GM18519 (cell line): ENCODE results near the gene GATAD2A.
"Not testable (repeated sequence)": the region's sequence is repeated elsewhere in the genome, so short reads cannot be mapped to it uniquely, and the experiment has no call there.

Experiments
- ATAC-seq: cut with Tn5 transposase; IDR thresholded peaks from one replicate; pipeline ENCODE4 v1.9.1; 2021; ENCODE audit warnings: mild to moderate bottlenecking, moderate library complexity; ENCODE audit not compliant: unreplicated experiment, low FRiP score

The GATAD2A gene

GRCh38 chr19:19445288-19445687, 39.8 kb downstream of the GATAD2A start:
- ATAC-seq: no peak

- ATAC-seq: no peak
These were observed 40.5 kb downstream of the GATAD2A start for GRCh38 chr19:19445911-19446361.

GRCh38 chr19:19446655-19447437, 41.4 kb downstream of the GATAD2A start:
- ATAC-seq: no peak

GRCh38 chr19:19447536-19448237, 42.2 kb downstream of the GATAD2A start:
- ATAC-seq: no peak

GRCh38 chr19:19448238-19448544, 42.7 kb downstream of the GATAD2A start:
- no peak for ATAC-seq

DNA sequence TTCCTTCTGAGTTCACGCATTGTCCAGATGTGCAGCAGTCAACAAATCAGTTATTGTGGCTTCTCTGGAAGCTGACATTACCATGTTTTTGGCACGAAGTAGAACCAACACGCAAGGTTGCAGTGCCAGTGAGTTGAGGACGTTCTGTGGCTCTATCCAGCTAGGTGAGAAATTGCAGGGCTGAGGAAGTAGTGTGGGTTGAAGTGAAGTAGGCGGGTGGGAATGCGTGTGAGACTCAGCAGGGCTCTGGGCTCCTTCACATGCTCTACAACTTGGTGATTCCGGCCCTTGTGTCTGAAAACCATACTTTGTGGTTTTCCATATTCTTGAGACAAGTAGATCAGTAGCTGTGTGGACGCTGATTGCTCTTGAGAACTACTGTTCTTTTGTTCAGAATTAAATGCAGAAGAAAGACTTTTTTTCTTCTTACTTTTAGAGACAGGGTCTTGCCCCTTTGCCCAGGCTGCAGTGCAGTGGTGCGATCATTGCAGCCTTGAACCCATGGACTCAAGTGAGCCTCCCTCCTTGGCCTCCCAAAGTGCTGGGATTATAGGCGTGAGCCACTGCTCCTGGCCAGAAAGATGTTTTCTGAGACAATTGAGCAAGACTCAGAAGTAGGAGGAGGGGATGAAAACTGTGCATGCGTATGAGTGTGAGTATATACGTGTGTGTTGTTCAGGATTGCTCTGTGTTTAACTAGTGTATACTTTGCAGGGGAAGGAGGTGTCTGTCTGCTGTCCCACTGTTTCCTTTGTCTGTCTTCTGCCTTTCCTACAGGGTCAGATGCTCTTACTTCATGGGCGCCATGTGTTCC, 46.2 kb downstream of the GATAD2A start:
- ATAC-seq: no peak

GRCh38 chr19:19452243-19453124, 47.0 kb downstream of the GATAD2A start:
- ATAC-seq: no peak

DNA sequence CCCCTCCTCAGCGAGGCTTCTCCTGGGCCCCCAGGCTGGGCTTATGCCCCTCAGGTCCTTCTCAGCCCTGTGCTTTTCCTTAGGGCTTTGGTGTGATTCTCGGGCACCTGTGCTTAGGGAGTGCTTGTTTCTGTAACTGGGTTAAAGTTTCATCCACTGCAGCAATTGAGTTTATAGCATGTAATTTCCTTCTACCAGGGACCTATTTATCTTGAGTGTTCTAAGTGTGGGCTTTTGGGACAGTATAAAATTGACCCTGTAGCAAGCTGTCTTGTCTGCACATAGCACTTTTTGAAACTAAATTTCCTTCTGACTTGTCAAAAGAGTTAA, 47.6 kb downstream of the GATAD2A start:
- ATAC-seq: no peak

- not testable (repeated sequence) for ATAC-seq
These were observed 49.9 kb downstream of the GATAD2A start for GRCh38 chr19:19455166-19455919.

GRCh38 chr19:19457671-19458070, 52.2 kb downstream of the GATAD2A start:
- ATAC-seq: no peak

GRCh38 chr19:19458110-19458816, 52.8 kb downstream of the GATAD2A start:
- ATAC-seq: no peak

DNA sequence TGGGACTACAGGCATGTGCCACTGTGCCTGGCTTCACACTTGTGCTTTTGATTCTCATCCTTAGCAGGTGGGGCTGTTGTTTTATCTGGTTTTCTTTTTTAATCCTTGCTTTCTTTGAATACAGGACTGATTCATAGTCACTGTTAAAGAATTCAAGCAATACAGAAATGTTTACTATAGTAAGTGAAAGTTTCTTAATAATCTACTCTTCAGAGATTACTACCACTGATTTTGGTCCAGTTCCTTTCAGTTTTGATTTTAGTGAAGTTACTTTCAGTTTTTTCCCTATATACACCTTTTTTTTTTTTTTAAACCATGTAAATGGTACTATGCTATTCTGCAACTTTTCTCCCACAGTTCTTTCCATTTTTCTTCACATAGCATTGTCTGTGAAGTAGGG, 53.6 kb downstream of the GATAD2A start:
- ATAC-seq: no peak

DNA sequence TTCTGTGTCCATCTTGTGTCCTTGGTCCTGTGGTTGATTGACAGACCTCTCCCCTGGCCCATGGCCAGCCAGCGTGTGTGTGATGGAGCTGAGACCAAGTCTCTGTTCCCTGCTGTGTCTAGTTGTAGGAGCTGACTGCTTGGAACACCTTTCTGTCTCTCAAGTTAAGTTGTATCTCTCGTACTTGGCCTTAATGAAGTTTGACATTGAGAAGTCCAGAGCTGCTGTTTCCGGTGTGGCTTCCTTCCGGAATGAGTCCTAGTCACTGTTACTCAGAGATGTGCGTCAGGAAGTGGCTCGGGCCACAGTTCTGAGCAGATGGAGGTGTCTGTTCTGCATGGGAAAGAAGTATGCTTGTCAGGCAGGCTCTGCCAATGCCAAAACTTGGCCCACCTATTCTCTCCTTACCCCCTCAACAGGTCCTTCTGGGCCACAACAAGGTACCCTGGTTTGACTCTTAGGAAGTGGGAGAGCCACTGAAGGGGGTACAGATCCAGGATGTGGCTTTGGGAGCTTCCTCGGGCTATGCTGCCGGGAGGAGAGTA, 54.3 kb downstream of the GATAD2A start:
- no peak for ATAC-seq

GRCh38 chr19:19460258-19460731, 54.8 kb downstream of the GATAD2A start:
- no peak for ATAC-seq

DNA sequence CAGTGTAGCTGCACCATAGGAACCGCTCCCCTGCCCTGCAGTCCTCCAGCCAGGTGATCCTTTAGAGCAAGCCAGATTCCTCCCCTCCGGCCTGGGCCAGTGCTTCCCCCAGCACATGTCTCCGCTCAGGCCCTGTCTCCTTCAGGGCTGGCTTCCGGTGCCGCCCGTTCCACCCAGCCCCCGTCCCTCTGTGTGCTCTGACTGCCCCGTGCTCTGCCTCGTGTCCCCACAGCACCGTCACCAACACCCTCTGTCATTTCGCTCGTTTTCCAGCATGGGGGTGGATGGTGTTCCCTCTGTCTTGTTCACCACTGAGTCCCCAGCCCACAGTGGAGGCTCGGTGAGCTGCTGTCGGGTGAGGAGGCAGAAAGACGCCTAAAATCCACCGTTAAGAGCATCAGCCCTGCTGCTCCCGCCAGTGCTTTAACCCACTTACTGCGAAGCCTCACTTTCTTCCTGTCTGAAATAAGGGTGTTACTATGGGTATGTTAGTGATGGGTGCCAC, 55.3 kb downstream of the GATAD2A start:
- ATAC-seq: no peak

DNA sequence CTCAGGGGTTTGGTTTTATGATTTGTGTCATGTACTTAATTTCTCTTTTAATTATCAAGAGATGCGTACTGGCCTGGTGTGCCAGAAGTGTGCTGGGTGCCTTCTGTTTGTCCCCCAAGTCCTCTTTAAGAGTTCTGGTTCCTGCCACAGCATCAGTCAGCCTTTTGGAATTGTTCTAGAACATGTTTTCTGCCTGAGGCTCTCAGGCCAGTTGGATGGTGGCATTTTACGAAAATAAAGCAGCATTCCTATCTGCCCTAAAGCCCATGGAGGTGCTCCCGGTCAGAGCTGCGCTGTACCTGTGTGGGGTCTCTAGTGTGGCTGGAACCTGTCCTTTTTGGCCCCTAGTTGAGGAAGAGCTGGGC, 55.8 kb downstream of the GATAD2A start:
- ATAC-seq: no peak

DNA sequence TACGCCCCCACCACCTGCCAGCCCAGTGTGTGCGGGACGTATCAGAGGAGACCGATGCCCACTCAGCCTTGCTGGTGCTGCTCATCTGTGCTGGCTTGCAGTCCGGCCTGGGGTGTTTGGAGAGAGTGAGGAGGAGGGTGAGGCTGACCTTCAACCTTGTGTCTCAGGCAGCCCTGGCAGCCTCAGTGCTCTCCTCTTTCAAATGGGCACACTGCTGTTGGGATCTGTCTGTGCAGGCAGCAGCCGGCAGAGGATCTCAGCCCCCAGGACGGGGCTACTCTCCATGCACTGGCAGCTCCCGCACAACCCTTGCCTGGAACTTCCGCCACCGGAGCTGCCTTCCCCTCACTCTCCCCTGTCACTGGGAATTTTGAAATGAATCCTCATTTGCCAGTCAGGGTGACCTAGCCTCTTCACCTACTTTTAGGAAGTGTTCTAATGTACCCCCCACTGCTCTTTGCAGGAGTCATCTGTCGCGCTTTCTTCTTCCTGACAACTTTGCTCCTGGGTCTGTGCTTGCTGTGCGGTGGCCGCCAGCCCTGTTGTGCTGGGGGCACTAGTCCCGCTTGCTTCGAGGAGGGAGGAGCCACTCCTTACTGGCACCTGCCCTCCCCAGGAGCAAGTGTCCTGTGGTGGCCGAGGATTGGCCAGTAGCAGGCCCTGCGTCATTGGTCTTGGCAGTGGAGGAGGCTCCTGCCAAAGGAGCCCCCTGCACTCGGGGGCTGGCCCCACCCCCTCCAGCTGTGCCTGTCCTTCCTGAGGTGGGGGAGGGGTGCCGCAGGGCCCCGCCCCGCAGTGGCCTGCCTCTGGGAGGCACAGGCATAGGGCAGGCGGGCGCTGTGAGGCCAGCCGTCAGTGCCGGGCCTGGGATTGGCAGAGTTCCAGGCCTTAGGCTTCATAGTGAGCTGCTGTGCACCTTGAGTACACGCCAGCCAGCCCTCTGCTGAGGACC, 56.5 kb downstream of the GATAD2A start:
- ATAC-seq: no peak
